ENCODE measurements around the gene PARD3B. TPM values are rescaled to one million over a fixed set of nuclear protein-coding genes. Genes with fewer than 3 reads are reported as not detected.

Gene PARD3B
- polyA plus RNA-seq, 3 donors = 36.3 to 41.4 (median 37.7) TPM

GRCh38 chr2:204982303-204982702 lies 437.0 kb downstream of the PARD3B start:
- DNase-seq (ENCODE audit: low read depth in 3 of 3, low spot score in 2 of 3) = no peak

GRCh38 chr2:204984518-204984917 lies 439.2 kb downstream of the PARD3B start:
- no peak for DNase-seq (ENCODE audit: low read depth in 3 of 3, low spot score in 2 of 3)

- no peak for DNase-seq (ENCODE audit: low read depth in 3 of 3, low spot score in 2 of 3)
Observed at GRCh38 chr2:204986641-204987040, 441.4 kb downstream of the PARD3B start.

DNA sequence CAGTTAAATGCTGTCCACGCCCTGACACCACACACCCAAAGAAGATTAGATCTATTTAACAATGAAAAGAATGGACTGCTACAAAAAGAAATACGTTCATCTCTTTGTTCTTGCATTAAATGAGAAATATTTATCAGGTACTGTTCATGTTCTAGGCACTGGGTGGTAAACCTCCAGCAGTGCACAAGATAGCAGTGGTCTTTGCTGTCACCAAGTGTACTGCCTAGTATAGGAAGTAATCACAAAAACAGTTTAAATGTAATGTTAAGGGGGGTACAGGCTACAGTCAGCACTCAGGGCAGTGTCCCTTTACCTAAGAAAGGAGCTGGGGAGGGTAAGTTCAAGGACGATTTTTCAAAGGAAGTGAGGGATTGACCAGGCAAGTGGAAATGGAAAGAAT lies 443.6 kb downstream of the PARD3B start:
- DNase-seq (ENCODE audit: low read depth in 3 of 3, low spot score in 2 of 3) = no peak

GRCh38 chr2:204989877-204990276 lies 444.6 kb downstream of the PARD3B start:
- no peak for DNase-seq (ENCODE audit: low read depth in 3 of 3, low spot score in 2 of 3)

DNA sequence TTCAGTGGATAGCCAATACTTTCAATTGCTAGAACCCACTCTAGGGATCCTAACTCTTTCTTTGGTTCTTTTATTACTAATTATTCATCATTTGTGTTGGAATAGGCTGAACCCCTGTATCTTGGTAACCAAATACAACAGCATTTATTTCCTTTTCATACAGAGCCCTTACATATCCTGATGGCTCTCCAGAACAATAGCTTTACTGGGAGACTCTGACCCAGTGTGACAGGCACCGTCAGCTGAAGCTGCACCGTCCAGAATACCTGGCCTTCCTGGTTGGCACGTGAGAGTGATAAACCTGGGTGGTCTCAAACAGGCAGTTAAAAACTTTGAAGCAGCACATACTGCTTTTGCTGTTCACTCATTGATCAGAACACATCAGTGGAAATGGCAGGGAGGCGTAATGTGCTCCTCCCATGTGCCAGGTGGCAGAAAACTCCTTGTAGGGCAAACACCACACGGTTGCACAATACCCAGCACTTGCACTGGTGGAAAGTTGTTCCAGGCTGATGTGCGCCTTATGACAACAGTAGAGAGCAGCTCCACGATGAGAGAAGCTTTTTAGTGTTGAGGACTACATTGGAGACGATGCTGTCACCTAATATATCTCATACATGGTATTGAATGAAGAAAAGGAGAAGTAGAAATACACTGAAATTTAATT lies 456.2 kb downstream of the PARD3B start:
- DNase-seq (ENCODE audit: low read depth in 3 of 3, low spot score in 2 of 3) = no peak

GRCh38 chr2:205002390-205002789 lies 457.1 kb downstream of the PARD3B start:
- no peak for DNase-seq (ENCODE audit: low read depth in 3 of 3, low spot score in 2 of 3)

- no peak for DNase-seq (ENCODE audit: low read depth in 3 of 3, low spot score in 2 of 3)
Observed at GRCh38 chr2:205003288-205003687, 458.0 kb downstream of the PARD3B start.

DNA sequence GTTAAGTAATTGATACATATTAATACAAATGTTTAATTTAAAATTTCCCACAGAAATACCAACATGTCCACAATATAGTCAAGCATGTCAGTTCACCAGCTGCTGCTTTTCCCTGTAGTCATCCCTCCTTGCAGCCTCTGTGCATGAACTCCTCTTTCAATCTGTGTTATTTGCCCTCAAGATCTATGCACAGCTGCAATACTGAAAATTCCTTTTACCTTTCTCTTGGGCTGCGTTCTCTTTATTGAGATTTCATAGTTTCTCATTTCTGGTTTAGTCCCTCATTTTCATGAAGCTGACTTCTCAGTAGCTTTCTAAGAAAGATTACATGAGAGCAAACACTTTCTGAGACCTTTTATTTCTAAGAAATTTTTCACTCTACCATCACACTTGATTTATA lies 464.9 kb downstream of the PARD3B start:
- DNase-seq (ENCODE audit: low read depth in 3 of 3, low spot score in 2 of 3) = no peak

DNA sequence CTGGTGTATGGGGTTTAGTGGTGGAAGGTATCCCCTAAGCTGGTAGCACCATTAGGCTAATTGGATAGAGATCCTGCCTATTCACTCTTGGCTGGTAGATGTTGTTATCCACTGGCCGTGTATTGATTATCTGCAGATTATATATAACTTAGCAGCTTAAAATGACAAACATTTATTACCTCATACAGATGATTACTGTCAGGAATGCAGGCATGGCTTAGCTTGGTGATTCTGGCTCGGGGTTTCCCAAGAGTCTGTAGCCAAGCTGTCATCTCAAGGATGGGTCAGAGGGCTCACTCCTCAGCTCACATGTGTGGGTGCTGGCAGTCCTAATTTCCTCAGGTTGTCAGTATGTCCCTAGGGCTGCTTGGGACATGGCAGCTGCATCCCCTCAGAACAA lies 465.8 kb downstream of the PARD3B start:
- no peak for DNase-seq (ENCODE audit: low read depth in 3 of 3, low spot score in 2 of 3)

DNA sequence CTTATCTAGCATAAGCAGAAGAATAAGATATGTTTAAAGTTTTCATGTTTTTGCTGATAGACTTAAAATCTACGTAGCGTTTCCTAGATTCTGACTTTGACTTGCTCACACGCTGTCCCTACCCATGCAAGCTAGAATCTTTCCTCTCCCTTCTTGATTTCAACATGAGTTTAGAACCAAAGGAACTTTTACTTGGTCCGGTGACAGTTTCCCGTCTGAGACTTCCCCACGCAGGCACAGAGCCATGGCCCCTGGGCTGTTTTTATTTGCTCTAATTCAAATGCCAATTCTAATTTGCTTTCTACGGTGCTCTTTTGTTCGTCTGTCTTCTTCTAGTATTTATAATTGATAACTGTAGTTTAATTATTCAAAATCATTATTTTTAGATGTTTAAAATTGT lies 467.7 kb downstream of the PARD3B start:
- DNase-seq (ENCODE audit: low read depth in 3 of 3, low spot score in 2 of 3) = no peak

DNA sequence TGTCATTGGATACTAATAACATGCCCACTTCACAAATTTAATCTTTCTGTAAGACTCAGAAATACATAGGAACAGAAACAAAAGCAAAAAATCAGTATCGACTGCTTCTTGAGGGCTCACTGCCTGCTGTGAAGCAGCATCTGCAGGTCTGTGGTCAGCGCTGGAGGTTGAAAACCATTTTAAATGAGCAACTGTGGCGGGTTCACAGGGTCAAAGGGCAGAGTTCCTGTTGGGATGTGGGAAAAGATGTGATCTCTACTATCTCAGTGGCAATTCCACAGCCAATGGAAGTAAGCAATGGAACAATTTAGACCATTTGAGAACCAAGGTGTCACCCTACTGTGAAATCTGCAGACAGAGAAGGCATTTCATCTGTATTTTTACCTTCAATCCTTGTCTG lies 468.3 kb downstream of the PARD3B start:
- no peak for DNase-seq (ENCODE audit: low read depth in 3 of 3, low spot score in 2 of 3)

DNA sequence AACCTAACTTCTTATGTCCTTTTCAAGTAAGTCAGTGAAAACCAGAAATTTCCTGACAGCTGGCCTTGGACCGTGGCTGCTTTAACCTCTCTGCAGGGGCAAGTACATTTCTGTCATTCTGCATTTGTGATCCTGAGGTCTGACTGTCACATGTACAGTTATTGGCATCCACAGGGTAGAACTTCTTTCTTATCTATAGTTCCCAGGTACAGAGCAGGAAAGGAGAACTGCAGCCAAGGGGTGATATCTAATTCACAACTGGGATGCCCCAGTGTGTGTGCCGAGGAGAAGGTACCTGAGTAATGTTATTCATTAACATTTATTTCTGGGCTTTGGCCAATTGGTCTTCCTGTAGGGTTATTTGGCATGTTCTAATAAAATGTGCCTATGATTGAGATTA lies 468.9 kb downstream of the PARD3B start:
- no peak for DNase-seq (ENCODE audit: low read depth in 3 of 3, low spot score in 2 of 3)

DNA sequence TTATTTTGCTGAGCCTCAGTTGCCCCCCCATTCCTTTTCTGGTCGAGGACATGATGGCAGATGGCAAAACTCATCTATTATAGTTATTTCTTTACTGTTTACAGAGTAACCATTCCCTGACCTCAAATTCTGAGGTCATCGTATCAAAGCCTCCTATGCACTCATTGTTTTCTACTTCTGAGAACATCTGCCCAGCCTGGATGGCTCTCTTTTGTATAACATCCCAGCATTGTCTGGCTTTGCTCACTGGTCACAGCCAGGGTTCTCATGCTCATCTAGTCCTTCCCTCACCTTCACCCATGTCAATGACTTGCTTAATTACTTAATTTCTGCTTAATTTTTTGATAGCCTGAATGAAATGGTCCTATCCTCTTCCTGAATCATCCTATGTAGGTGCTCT lies 472.1 kb downstream of the PARD3B start:
- DNase-seq (ENCODE audit: low read depth in 3 of 3, low spot score in 2 of 3) = no peak

GRCh38 chr2:205017912-205018311 lies 472.6 kb downstream of the PARD3B start:
- no peak for DNase-seq (ENCODE audit: low read depth in 3 of 3, low spot score in 2 of 3)

- DNase-seq (ENCODE audit: low read depth in 3 of 3, low spot score in 2 of 3) = no peak
Observed at GRCh38 chr2:205020673-205021072, 475.4 kb downstream of the PARD3B start.

GRCh38 chr2:205022841-205023240 lies 477.6 kb downstream of the PARD3B start:
- DNase-seq (ENCODE audit: low read depth in 3 of 3, low spot score in 2 of 3) = no peak

- DNase-seq (ENCODE audit: low read depth in 3 of 3, low spot score in 2 of 3) = no peak
Observed at GRCh38 chr2:205024822-205025518, 479.7 kb downstream of the PARD3B start.

DNA sequence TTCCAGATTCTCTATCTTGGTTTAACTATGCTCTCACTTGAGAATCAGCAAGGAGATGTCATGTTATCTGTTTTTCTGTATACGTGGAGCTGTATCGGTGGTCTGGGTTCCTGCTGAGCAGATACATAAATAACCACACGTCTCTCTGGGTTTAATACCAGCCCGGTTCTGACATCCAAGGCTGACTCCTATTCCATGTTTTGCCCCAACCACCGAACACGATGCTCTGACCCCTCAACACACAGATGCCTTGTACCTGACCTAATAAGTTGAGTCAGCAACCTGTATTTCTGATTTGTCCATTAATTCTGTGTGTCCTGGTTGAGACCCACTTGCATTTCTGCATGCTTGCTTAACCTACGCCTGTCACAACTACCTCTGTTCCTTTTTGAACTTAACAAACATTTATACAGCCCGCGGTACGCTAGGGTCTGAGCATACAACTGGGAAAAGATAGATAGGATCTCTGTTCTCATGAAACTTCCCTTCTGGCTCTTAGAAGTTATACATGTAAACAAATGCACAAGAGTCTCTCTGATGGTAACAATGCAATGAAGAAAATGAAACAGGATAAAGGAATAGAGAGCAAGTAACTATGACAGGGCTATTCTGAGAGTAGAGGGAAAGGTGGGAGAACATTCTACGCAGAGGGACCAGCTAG lies 480.4 kb downstream of the PARD3B start:
- no peak for DNase-seq (ENCODE audit: low read depth in 3 of 3, low spot score in 2 of 3)

DNA sequence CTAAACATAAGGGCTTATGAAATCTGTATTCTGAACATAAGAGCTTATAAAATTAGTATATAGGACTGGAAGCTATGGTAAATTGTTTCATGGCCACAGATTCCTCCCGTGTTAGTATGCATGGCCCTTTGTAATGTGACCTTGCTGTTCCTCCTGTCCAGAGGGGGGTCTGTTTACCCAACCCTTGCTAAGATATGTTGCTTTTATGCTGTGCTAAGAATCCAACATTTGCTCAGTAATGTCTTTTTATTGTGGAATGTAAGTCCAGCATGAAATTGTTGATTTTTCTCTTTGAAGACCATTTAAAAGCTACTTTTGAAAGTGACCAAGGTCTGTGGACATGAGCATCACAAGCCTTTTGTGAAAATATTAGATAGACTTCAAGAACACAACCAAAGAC lies 485.4 kb downstream of the PARD3B start:
- DNase-seq (ENCODE audit: low read depth in 3 of 3, low spot score in 2 of 3) = no peak

- no peak for DNase-seq (ENCODE audit: low read depth in 3 of 3, low spot score in 2 of 3)
Observed at GRCh38 chr2:205032093-205032551, 486.8 kb downstream of the PARD3B start.

- DNase-seq (ENCODE audit: low read depth in 3 of 3, low spot score in 2 of 3) = no peak
Observed at GRCh38 chr2:205033431-205033830, 488.2 kb downstream of the PARD3B start.
